Measurements from ENCODE around the gene C16orf96.

- TF ChIP-seq EP300 (IDR thresholded peaks at IDR 0.05), result no peak
- no peak for TF ChIP-seq CTCF (IDR thresholded peaks at IDR 0.05)
- no peak for TF ChIP-seq POLR2A (IDR thresholded peaks at IDR 0.05)
- TF ChIP-seq POLR2AphosphoS5 (IDR thresholded peaks at IDR 0.05), result no peak
Observed at GRCh38 chr16:4513881-4514280, 42.3 kb upstream of the C16orf96 start.

Measured in gastroesophageal sphincter (tissue), 3 donors.